NCI-H128 (cell line): ENCODE measurements around the gene DDX59.
A peak's percentile ranks its signal among the peaks of the same experiment; 100 is the strongest.
"Not testable (repeated sequence)": the region's sequence is repeated elsewhere in the genome, so short reads cannot be mapped to it uniquely, and the experiment has no call there.

Experiments used
- DNase-seq: peaks from one replicate; lab custom pipeline; 2025; ENCODE audit not compliant: unreplicated experiment; lab: John Stamatoyannopoulos, UW

DDX59 gene

DNA sequence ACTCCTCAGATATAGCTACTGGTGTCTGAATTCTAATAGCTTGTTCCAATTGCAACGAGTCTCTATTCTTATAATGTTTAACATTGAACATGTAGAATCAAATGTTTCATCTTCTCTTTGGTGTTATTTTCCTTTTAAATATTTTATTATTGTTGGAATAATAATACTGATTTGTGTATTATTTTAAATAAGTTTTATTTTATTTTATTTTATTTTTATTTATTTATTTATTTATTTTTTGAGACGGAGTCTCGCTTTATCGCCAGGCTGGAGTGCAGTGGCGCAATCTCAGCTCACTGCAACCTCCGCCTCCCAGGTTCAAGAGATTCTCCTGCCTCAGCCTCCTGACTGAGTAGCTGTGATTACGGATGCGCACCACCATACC is 39.2 kb downstream of the DDX59 start:
- DNase-seq, result not testable (repeated sequence)

DNA sequence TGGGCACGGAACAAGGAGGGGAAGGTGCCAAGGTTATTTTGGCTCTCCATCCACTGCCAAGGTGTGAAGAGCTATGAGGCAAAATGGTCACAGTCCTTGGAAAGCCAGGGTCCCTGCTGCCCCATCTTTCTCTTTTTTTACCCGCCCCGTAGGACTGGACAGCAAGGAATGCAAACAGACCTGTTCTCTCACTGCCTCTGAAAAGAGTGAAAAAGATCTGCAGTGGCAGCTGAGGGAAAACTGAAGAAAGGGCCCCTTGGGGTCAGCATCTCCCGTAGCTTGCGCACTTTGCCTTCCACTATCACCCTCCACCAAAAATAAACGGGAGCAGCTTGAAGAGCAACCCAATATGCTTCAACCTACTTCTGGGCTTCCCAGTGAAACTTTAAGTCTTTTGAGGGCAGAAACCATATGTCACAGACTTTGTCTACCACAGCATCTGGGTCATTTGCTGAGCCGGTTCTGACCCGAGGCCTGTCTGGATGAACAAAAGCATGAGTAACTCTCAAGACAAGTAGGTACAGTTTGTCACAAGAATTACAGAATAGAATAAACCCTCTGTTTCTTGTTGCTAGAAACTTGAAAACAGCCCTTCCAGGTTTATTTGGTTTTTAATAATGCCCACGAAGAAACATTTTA is 39.7 kb downstream of the DDX59 start:
- no peak for DNase-seq

DNA sequence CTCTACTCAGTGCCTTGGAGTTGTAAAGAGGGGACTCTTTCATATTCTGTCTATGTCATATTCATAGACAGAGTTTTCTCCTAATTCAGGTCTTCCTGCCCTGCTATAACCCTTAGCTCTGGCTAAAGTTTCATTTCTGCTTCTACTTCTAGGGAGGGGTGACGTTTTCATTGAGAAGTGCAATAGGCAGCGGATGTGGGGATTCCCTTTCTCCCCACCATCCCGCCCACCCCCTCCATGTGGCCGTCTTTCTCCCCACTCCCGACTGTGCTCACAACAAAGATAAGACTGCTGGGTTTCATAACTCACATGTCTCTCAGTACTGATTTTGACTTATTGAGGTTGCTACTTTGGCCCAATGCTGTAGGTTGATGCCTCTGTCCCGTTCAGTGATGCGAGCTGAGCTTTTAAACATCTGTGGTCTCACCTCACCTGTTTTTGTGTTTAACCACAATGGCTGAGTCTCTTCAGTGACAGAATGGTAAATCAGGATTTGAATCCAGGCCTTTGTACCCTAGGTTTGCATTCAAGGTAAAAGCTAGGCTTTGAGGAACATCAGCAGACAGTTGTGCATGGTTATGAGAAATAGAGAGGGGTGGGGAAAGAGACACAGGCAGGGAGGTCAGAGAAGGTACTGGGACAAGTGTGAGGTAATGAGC is 41.4 kb downstream of the DDX59 start:
- no peak for DNase-seq

DNA sequence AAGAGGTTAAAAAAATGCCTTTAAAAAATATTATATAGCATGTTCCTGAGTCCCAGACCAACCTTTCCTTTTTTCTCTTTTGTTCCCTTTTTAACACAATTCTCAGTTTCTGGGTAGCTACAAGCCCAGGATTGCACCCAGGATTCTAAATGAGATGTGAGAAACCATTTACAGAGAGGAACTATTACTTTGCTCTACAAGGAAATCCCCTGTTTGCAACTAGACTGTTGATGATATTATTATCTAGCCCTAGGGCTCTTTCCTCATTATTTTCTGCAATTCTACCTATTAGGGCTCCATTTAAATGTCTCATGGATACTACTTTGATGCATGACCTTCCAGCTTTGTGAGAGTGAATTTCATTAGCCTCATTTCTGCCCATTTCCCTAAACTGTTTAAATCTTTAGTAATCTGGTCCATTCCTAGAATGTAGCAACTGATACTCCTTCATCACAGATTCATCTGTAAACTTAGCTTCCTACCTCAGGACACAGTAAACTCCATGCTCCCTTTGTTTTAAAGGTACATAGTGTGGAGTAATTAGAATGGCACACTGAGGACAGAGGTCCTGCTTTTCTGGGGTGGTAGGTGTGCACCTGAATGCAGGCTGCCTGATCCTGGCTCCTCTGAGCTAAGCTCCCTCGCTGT is 42.0 kb downstream of the DDX59 start:
- DNase-seq, result no peak

DNA sequence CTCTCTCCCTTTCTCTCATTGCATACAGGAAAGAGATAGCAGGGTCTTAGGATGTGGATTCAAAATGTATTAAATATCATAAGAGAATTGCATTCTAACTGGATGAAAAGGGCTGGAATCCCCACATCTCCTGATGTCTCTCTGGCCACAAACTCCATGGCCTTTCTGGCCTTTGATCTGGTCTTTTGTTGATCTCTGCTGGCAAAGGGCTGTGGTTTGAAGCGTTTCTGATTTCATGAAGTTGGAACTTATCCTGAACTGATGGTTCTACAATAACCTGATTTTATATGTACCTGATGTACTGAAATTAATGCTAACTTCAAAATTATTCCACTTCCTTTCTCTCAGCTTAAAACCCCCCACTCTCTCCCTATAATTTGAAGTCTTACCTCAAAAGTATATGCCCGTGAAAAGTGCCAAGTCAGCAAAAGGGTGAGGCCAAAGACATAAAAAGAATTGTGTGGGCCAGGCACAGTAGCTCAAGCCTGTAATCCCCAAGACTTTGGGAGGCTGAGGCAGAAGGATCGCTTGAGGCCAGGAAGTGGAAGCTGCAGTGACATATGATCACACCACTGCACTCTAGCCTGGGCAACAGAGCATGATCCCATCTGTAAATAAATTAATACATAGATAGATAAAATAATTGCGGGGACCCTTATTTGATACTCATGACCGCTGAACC is 42.7 kb downstream of the DDX59 start:
- DNase-seq, result no peak

DNA sequence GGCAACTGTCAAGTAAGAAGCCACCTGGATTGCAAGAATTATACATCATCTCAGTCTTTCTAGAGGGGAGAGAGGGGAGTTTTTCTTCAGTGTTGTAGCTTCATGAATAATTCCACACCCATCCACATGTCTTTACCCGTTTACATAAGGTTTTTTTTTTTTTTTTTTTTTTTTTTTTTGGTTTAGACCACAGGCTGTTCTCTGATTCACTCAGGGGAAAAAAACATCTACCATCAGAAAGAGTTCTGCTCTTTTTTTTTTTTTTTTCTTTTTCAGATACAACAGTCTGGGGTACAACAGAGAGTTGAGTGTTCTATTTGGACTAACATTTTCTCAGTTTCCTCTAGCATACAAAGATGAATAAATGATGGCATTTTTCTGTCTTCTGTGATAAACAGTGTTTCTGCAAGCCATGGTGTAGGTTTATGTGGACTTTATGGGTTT is 44.3 kb downstream of the DDX59 start:
- no peak for DNase-seq

DNA sequence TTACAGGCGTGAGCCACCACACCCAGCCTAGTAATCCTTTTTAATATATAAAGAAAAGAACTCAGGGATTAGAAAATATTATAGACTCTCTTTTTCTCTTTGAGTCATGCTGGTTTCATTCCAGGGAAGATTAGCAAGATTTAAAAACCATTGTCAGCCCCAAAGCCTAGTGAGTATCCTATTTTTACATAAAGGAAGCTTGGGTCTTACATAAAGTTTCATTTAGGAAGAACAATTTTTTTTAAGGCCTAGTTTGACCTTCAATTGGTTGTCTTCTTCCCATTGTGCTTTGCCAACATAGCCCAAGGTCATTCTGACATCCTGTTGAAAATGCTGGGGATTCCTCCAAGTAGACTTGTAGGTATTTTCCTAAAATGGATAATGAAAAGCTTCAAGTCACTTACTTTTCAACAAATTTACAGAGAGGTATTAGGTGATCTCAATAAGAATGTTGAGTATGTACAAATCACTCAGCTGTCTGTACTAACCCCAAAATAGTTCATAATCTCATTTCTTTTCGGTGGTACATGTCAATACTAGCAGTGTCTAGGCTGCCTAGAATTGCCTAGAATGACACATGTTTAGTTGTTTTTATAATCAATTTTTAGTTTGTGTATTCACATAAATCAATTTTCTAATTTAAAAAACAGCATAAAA is 44.9 kb downstream of the DDX59 start:
- DNase-seq, result no peak

DNA sequence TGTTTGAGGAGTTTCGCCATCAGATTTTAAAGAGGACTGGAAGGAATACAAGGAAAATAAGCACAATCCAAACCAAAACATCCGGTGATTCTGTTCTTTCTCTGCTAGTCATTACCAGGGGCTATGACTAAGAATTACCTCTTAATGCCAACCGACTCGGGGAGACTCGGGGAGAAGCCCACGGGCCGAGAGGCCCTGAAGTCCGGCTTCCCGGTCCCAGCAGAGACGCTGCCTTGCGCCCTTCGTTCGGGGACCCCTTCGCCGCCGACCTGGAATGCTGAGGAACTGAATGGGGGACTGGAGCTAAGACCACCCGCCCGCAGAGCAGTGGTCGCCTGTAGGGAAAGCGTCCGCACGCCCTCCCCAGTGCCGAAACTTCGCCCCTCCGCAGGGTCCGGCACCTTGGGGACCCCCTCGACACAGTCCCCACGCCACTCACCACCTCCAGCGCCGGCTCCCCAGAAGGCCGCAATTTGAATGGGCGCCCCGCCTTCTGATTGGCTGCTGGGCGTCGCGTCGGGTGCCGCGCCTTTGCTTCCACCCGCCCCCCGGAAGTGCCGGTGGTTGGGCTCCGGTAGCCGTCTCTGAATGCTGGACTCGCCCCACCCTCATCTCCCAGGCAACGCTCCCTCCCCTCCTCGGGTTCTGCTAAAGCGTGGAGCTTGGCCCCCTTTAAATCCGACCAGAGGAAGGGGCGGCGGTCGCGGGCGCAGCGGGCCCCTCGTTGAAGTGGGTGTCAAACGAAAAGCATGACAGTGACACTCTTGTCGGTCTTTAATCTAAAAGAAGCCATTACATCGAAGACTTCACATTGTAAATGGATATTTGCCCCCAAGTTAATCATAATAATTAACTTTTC is 49.2 kb downstream of the DDX59 start, which contains the start of gene KIF14:
Gene KIF14, minus strand, starts transcription at position 479 of the 859 bp plus-strand sequence. CDS start 2,028 bp downstream, outside the sequence.
- peak; percentile 88 for DNase-seq

DNA sequence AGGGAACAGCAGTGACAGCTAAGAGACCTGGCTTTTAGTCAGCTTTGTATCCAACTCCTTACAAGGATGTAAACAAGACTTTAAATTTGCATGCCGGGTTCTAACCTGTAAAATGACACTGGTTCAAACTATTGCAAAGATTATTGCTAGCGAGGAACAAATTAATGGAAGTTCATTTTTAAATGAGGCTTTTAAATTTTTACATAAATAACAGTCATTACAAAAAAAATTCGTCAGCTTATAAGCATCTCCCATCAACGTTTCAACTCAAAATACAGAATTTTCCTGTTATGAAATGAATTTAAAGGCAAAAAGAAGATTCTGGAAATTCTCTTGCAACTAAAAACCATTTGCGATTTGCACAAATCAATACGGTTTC is 49.8 kb downstream of the DDX59 start:
- no peak for DNase-seq

DNA sequence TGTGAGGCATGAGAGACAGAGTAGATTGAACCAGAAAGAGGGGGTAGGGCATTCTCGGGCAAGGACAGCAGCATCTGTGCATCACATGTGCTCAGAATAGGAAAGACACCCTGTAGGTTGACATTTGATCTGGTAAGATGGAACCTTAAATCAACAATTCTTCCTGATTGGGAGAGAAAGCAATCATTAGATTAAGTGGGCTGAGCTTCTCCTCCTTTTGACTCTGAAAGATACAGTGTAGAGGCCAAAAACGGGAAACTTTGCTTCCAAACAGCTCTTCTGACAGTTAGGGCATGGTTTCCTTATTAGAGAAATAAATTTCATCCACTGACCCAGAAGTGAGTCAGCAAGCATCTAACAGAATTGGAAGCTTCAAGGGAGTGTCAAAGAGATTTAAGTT is 58.9 kb downstream of the DDX59 start:
- no peak for DNase-seq

DNA sequence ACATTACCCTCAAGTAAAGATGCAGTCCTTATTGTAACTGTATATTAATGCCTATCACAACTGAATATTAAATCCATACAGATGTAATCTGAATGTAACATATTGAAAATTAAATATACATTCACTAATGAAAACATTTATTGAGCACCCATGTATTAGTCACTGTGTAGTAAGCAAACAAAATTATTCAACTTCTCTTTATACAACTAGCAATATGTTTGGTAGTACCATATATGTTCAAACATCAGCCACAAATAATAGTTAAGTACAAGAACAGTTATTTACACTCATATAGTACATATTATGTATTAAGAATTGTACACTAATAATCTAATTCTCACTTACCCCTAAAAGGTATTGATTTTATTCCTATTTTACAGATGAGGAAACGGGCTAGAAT is 67.1 kb downstream of the DDX59 start:
- no peak for DNase-seq
